ENCODE results near the gene CNNM4.
A peak's percentile ranks its signal among the peaks of the same experiment; 100 is the strongest.

The CNNM4 gene

GRCh38 chr2:96760036-96760985, at the start of gene CNNM4:
CNNM4 (plus strand) TSS chr2:96760902; CDS start chr2:96761000, 98 bp downstream.
- peak; percentile 90 for DNase-seq

DNA sequence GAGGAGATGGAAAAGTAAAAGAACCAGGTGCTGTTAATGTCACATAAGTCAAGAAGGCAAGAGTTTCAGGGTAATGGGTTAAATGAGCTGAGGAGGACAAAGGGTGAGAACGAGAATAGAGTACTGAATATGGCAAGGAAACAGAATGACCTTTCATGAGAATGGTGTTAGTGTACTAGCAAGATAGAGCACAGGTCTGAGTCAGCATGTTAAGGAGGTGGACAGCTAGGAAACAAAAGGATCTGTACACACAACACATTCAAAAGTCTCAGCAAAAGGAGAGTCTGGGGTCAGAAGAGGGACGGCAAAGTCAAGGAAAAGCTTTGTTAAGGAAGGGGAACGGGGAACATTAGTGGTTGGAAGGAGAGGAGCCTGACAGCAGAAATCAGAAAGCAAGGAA, 49.7 kb upstream of the CNNM4 start:
- no peak for DNase-seq

DNA sequence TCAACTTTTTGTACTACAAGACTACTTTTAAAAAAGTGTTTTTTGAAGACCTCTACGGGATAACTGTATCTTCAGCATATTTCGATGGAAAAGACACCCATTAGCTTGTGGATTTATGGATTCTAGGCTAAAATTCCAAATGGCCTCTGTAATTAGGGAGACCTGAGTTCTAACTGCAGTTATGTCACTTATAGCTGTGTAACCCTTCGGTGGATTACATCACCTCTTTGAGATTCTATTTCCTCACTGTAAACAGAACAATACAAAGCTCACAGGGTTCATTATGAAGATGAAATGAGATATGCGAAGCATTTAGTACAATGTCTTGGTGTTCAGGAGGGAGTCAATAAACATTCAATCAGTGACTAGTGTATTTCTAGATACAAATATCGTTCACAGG, 45.0 kb upstream of the CNNM4 start:
- DNase-seq, result no peak

DNA sequence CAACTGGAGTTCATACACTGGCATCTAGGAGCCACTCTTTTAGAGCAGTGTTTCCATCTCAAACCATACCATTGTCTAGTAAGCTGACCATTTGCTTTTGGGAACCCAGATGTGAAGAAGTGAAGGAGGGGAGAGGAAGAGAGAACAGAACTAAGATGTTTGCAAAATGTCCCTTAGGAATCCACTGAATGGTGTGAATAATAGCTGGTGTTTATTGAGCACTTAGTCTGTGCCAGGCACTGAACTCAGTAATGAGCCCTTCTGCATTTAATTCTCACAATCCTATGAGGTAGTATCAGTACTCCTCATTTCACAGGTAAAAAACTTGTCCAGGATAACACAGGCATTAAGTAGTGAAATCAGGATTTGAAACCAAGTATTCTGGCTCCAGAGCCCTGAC, 44.3 kb upstream of the CNNM4 start:
- DNase-seq, result no peak

- no peak for DNase-seq
Measured at GRCh38 chr2:96726131-96726530, 34.6 kb upstream of the CNNM4 start.

DNA sequence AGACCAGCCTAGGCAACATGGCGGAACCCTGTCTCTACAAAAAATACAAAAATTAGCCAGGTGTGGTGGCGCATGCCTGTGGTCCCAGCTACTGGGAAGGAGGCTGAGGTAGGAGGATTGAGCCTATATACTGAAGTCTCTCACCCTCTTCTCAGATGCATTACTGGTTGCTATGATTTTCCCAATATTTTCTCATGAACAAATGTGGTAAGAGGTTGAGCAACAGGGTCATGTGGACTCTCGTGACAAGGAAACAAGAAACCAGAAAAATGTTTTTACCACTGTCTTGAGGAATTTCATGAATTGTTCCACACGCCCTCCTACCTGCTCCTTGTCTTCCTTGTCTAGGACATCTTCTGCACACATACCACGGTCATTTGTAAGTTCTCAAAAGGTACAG, 33.3 kb upstream of the CNNM4 start:
- no peak for DNase-seq

DNA sequence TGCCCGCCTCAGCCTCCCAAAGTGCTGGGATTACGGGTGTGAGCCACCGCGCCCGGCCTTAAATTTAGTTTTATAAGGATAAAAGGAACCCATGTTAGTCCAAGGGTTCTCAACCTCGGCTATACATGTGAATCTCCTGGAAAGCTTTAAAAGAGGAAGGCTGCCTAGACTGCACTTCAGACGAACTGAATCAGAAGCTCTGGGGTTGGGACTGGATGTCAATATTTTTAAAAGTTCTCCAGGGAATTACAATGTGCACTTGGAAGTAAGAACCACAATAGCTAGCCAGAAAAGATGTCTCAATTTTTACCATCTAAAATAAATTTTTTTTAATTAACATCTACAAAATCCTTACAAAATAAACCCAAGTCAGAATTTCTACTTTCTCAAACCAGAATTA, 31.0 kb upstream of the CNNM4 start:
- DNase-seq, result no peak

DNA sequence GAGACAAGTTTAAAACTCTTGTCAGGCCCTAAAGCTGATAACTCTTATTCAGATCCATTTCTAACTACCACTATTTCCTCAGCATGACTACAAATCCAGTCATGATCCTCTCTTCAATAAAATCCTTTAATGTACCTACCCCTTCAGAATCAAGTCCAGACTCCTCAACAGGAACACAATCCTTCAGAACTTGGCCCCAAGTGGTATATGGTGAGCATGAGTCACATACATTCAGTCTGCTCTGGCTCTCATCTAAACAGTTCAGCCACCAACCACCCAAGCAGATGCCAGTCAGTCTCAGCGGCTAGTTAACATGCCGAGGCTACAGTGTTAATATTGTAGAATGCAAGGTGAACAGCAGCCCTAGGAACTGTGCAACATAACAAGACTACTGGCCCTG, 30.5 kb upstream of the CNNM4 start:
- DNase-seq, result no peak

- no peak for DNase-seq
Measured at GRCh38 chr2:96733931-96734330, 26.8 kb upstream of the CNNM4 start.

DNA sequence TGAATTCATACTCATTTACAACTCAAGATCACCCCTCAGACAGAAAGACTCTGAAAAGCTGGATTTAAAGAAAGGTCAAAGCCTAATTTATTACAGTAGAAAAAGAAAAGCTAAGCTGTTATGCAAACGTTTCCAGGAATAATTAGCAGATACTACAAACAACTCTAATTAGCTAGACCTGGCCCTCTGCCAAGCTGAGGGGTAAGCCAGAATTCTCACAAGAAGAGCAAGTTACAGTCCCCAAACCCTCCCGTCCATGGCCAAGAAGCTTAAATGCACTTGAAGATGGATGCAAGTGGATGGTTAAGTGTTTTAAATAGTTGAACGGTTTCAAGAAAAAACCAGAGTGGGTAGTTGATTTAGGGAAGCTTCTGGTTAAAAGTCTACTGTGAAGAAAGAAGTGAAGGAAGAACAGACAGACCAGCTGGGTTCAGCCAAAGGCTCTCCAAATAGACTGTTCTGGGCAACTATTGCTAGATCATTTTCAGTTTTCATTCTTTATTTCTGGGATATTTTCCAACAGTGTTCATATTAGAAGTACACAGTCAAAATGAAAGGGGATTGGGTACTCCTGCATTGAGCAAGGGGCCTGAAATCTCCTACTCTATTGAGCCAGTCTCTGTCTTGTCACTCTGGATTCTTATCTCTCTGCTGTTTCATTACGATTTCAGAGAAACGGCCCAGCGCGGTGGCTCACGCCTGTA, 25.7 kb upstream of the CNNM4 start:
- DNase-seq, result no peak

GRCh38 chr2:96737251-96737650, 23.5 kb upstream of the CNNM4 start:
- no peak for DNase-seq

DNA sequence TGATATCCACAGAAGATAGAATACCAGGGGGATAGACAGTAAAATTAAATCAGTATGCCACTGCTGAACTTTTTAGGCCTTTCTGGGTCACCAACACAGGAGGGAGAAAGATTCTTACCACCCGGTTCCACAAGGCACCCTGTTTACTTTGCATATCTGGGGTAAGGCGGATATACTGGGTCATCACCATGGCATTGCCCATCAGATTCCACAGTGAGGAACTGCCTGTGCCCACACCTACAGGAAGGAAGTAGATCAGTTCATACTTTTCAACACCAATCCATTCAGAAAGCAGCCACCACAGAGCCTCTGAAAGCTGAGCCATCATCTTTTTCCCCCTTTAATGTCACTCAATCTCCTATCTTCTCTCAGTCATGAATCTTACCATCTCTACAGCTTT, 22.9 kb upstream of the CNNM4 start:
- no peak for DNase-seq

- no peak for DNase-seq
Measured at GRCh38 chr2:96739076-96739632, 21.5 kb upstream of the CNNM4 start.

- DNase-seq, result peak; percentile 90 to 98
Measured at GRCh38 chr2:96739633-96740428, 20.9 kb upstream of the CNNM4 start, which contains the start of gene LMAN2L. LMAN2L (minus strand) TSS chr2:96740064; CDS start chr2:96740040, 24 bp downstream.

- DNase-seq, result no peak
Measured at GRCh38 chr2:96747061-96747617, 13.6 kb upstream of the CNNM4 start.

GRCh38 chr2:96751800-96752199, 8.9 kb upstream of the CNNM4 start:
- no peak for DNase-seq

DNA sequence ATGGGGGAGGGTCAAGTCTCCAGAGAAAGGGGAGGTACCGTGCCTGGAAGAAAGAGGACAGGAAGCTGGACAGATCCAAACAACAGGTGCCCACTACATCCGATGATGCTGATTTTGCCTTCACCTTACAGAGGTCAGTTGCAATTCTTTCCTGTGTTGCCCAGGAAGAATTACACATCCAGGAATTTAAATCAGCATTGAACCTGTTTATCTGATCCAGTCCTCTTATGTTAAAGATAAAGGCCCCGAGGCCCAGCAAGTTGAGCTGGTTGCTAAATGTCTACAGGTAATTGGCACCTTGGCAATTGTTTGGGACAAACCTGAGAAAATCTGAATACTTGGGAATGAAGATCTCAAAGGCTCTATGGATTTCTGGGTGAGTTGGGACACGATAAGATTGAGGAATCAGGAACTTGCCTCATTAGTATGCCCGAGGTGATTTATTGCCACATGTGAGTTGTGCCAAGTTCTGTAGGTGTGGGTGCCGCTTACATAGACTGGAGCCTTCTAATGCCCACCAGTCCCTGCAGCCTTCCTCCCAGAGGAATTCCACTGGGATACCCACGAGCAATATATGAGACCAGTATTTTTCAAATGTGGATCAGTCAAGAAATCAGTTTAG, 6.9 kb upstream of the CNNM4 start:
- DNase-seq, result no peak

GRCh38 chr2:96754317-96754716, 6.4 kb upstream of the CNNM4 start:
- no peak for DNase-seq

- no peak for DNase-seq
Measured at GRCh38 chr2:96756788-96757476, 3.8 kb upstream of the CNNM4 start.

DNA sequence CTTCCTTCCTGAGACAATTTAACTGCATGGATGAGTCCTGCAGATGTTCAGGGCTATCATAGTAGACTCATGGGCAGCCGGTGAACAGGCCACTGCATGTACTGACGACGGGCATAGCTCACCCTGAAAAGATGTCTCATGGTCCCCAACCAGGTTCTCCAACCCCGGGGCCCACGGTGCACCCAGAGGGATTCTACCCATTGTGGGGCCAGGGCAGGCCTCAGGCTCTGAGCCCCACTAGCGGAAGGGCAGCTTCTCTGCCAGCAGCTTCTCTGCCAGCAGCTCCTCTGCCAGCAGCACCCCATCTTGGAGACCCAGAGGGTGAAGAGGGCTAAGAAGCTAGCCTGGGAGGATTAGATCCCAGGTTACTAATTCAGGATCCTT, 3.2 kb upstream of the CNNM4 start:
- DNase-seq, result no peak

DNA sequence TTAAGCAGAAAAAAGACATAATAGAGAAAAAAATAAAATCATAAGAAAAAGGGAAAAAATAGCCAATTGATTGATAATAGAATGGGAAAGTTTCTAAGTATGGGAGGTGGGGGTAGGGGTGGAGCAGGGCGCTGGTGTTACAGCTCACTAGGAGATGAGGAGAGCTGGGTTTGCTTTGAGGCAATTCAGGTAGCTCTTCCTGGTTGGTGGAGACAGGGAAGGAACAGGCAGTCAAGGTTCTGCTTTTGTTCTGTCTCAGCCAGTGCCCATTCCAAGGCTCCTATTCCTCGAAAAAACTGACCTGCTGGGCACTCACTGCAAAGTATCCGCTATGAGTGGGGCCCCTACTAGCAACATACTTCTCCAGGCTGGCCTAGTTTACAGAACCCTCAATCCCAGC, 1.7 kb upstream of the CNNM4 start:
- DNase-seq, result no peak

- no peak for DNase-seq
Measured at GRCh38 chr2:96759548-96759947, 1.2 kb upstream of the CNNM4 start.
